ENCODE measurements around the gene ARHGAP9. TPM values are rescaled to one million over a fixed set of nuclear protein-coding genes. Genes with fewer than 3 reads are reported as not detected.

The ARHGAP9 gene
- total RNA-seq, 1 experiment from 2014 or later, result 3.6 TPM

- H3K27ac Mint-ChIP-seq, result no peak overlapping the region
- H3K36me3 Mint-ChIP-seq, result peaks cover 28% of the 10 kb centered on the region
- no peak overlapping the region for H3K4me3 Mint-ChIP-seq
- H3K9me3 Mint-ChIP-seq, result no peaks in the 10 kb centered on the region
- no peak for TF ChIP-seq MYBL2 (CRISPR knock-in tag; IDR thresholded peaks at IDR 0.05)
- TF ChIP-seq, protein P1, sequence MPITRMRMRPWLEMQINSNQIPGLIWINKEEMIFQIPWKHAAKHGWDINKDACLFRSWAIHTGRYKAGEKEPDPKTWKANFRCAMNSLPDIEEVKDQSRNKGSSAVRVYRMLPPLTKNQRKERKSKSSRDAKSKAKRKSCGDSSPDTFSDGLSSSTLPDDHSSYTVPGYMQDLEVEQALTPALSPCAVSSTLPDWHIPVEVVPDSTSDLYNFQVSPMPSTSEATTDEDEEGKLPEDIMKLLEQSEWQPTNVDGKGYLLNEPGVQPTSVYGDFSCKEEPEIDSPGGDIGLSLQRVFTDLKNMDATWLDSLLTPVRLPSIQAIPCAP (CRISPR knock-in tag; IDR thresholded peaks at IDR 0.05), result no peak
- TF ChIP-seq KAT7 (CRISPR knock-in tag; IDR thresholded peaks at IDR 0.05; ENCODE audit: borderline replicate concordance), result no peak
- TF ChIP-seq, protein P2, sequence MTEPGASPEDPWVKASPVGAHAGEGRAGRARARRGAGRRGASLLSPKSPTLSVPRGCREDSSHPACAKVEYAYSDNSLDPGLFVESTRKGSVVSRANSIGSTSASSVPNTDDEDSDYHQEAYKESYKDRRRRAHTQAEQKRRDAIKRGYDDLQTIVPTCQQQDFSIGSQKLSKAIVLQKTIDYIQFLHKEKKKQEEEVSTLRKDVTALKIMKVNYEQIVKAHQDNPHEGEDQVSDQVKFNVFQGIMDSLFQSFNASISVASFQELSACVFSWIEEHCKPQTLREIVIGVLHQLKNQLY (CRISPR knock-in tag; IDR thresholded peaks at IDR 0.05), result no peak
- no peak for TF ChIP-seq CDX4 (CRISPR knock-in tag; IDR thresholded peaks at IDR 0.05; ENCODE audit: borderline replicate concordance)
- TF ChIP-seq JAZF1 (CRISPR knock-in tag; IDR thresholded peaks at IDR 0.05), result no peak
- no peak for TF ChIP-seq ZNF263 (CRISPR knock-in tag; IDR thresholded peaks at IDR 0.05; ENCODE audit: low read depth)
- no peak for TF ChIP-seq FOXP4 (CRISPR knock-in tag; IDR thresholded peaks at IDR 0.05)
- TF ChIP-seq TP53 (CRISPR knock-in tag; IDR thresholded peaks at IDR 0.05), result no peak
- no peak for TF ChIP-seq MAX (CRISPR knock-in tag; IDR thresholded peaks at IDR 0.05)
- TF ChIP-seq ZNF416 (CRISPR knock-in tag; IDR thresholded peaks at IDR 0.05), result no peak
- no peak for TF ChIP-seq SMAD4 (CRISPR knock-in tag; IDR thresholded peaks at IDR 0.05)
- no peak for TF ChIP-seq ZNF671 (CRISPR knock-in tag; IDR thresholded peaks at IDR 0.05)
- TF ChIP-seq, protein P3, sequence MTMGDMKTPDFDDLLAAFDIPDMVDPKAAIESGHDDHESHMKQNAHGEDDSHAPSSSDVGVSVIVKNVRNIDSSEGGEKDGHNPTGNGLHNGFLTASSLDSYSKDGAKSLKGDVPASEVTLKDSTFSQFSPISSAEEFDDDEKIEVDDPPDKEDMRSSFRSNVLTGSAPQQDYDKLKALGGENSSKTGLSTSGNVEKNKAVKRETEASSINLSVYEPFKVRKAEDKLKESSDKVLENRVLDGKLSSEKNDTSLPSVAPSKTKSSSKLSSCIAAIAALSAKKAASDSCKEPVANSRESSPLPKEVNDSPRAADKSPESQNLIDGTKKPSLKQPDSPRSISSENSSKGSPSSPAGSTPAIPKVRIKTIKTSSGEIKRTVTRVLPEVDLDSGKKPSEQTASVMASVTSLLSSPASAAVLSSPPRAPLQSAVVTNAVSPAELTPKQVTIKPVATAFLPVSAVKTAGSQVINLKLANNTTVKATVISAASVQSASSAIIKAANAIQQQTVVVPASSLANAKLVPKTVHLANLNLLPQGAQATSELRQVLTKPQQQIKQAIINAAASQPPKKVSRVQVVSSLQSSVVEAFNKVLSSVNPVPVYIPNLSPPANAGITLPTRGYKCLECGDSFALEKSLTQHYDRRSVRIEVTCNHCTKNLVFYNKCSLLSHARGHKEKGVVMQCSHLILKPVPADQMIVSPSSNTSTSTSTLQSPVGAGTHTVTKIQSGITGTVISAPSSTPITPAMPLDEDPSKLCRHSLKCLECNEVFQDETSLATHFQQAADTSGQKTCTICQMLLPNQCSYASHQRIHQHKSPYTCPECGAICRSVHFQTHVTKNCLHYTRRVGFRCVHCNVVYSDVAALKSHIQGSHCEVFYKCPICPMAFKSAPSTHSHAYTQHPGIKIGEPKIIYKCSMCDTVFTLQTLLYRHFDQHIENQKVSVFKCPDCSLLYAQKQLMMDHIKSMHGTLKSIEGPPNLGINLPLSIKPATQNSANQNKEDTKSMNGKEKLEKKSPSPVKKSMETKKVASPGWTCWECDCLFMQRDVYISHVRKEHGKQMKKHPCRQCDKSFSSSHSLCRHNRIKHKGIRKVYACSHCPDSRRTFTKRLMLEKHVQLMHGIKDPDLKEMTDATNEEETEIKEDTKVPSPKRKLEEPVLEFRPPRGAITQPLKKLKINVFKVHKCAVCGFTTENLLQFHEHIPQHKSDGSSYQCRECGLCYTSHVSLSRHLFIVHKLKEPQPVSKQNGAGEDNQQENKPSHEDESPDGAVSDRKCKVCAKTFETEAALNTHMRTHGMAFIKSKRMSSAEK (CRISPR knock-in tag; IDR thresholded peaks at IDR 0.05; ENCODE audit: borderline replicate concordance), result no peak
- no peak for TF ChIP-seq ZNF317 (CRISPR knock-in tag; IDR thresholded peaks at IDR 0.05; ENCODE audit: borderline replicate concordance, low read depth)
- POLR2A ChIA-PET, result interaction anchor here (0.6 to 0.8 kb wide), 2 partner anchors 10 to 64 kb away, joined by 3 to 6 read pairs; partner anchors contain the start of gene PIP4K2C
- CTCF ChIA-PET, result interaction anchor here (1.4 kb wide), 1 partner anchor 56 kb away, joined by 3 read pairs; no protein-coding TSS in a partner anchor
- peaks cover 16% of the 10 kb centered on the region for H3K4me1 Mint-ChIP-seq
- DNase-seq (ENCODE audit: low spot score), result no peak
- no peak for ATAC-seq
- no peaks in the 10 kb centered on the region for H3K27me3 Mint-ChIP-seq (ENCODE audit: low read depth)
These were observed 47.5 kb upstream of the ARHGAP9 start for GRCh38 chr12:57527184-57527583.

- Mint-ChIP-seq H3K4me3 (no peak overlapping the region), H3K36me3 (peaks cover 22% of the 10 kb centered on the region), H3K27me3 (ENCODE audit: low read depth) (peaks cover 1% of the 10 kb centered on the region; the same call in 1 of the 2 replicates)
- no peak for TF ChIP-seq NR1H2 (CRISPR knock-in tag; IDR thresholded peaks at IDR 0.05)
- TF ChIP-seq NFYB (CRISPR knock-in tag; conservative IDR thresholded peaks at IDR 0.05; ENCODE audit: low read depth), result no peak
- TF ChIP-seq ATF3 (CRISPR knock-in tag; conservative IDR thresholded peaks at IDR 0.05), result no peak
- TF ChIP-seq, protein P4, sequence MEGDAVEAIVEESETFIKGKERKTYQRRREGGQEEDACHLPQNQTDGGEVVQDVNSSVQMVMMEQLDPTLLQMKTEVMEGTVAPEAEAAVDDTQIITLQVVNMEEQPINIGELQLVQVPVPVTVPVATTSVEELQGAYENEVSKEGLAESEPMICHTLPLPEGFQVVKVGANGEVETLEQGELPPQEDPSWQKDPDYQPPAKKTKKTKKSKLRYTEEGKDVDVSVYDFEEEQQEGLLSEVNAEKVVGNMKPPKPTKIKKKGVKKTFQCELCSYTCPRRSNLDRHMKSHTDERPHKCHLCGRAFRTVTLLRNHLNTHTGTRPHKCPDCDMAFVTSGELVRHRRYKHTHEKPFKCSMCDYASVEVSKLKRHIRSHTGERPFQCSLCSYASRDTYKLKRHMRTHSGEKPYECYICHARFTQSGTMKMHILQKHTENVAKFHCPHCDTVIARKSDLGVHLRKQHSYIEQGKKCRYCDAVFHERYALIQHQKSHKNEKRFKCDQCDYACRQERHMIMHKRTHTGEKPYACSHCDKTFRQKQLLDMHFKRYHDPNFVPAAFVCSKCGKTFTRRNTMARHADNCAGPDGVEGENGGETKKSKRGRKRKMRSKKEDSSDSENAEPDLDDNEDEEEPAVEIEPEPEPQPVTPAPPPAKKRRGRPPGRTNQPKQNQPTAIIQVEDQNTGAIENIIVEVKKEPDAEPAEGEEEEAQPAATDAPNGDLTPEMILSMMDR (IDR thresholded peaks at IDR 0.05), result no peak
- TF ChIP-seq EMX1 (CRISPR knock-in tag; IDR thresholded peaks at IDR 0.05), result no peak
- TF ChIP-seq FOXK1 (CRISPR knock-in tag; IDR thresholded peaks at IDR 0.05), result no peak
These were observed 46.9 kb upstream of the ARHGAP9 start for GRCh38 chr12:57526477-57527126.

More at GRCh38 chr12:57526477-57527126, 46.9 kb upstream of the ARHGAP9 start:
- ATAC-seq, result no peak
- CTCF ChIA-PET, result interaction anchor here (1.1 to 1.4 kb wide), 2 partner anchors 57 to 200 kb away, joined by 3 to 4 read pairs; no protein-coding TSS in a partner anchor
- no peak for DNase-seq (ENCODE audit: low spot score)
- Mint-ChIP-seq H3K9me3 (no peaks in the 10 kb centered on the region), H3K27ac (no peak overlapping the region), H3K4me1 (peaks cover 21% of the 10 kb centered on the region)
- POLR2A ChIA-PET, result interaction anchor here (0.6 to 0.8 kb wide), 2 partner anchors 11 to 64 kb away, joined by 3 to 6 read pairs; partner anchors contain the start of gene PIP4K2C
